Hepatocyte (in vitro differentiated cells): Measurements from ENCODE around the gene CUL9.

Experiments used
- EZH2 ChIP-seq: fragments of 200-600 bp; sonication (generic); IDR thresholded peaks from 2 replicates; pipeline ENCODE4 v1.6.1; 2016; ENCODE audit warnings: antibody characterized with exemption, mild to moderate bottlenecking, borderline replicate concordance
- TF ChIP-seq, protein P1 (sequence below): fragments of 200-600 bp; sonication (generic); IDR thresholded peaks from 2 replicates; pipeline ENCODE4 v1.5.1; 2016; ENCODE audit warnings: antibody characterized with exemption, mild to moderate bottlenecking; ENCODE audit not compliant: poor library complexity

DNA sequence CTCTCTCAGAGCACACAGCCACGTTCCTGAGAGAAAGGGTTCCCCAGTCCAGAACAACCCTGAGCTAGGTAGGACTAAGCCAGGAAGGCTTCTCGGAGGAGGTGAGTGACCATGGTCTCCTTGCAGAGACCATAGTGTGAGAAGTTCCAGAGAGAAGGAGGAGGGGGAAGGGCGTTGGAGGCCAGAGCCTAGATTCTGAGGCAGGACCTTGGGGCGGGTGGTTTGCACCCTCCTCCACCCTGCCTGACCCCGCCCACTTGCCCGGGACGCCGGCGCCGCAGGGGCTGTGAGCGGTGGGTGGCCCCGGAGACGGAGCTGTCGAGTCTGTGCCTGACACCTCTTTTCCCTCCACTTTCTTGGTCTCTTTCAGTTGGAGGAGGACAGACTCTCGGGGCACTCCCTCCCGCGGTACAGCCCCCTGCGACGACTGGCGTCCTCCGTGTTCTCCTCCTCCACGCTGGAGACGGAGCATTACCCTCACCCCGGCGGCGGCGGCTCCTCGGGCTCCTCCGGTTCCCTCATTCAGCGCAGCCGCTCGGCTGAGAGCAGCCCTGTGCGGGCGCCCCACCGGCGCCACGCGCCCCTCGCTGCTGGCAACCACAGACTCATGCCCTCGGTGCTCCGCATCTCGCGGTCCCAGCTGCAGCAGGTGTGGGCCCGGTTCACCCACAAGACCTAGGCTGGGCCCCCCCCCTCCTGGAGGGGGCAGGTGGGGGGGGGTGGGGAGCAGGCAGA is 87.4 kb downstream of the CUL9 start:
- no peak for TF ChIP-seq EZH2
- TF ChIP-seq, protein P1, sequence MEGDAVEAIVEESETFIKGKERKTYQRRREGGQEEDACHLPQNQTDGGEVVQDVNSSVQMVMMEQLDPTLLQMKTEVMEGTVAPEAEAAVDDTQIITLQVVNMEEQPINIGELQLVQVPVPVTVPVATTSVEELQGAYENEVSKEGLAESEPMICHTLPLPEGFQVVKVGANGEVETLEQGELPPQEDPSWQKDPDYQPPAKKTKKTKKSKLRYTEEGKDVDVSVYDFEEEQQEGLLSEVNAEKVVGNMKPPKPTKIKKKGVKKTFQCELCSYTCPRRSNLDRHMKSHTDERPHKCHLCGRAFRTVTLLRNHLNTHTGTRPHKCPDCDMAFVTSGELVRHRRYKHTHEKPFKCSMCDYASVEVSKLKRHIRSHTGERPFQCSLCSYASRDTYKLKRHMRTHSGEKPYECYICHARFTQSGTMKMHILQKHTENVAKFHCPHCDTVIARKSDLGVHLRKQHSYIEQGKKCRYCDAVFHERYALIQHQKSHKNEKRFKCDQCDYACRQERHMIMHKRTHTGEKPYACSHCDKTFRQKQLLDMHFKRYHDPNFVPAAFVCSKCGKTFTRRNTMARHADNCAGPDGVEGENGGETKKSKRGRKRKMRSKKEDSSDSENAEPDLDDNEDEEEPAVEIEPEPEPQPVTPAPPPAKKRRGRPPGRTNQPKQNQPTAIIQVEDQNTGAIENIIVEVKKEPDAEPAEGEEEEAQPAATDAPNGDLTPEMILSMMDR = no peak
